Colonic mucosa (tissue), 4 donors: ENCODE data around the gene ORAI1. TPM values are rescaled to one million over a fixed set of nuclear protein-coding genes. Genes with fewer than 3 reads are reported as not detected.

Experiments used
- DNase-seq: peaks from one replicate; pipeline ENCODE4 v3.0.0-alpha.2; 2020
- H3K27ac ChIP-seq: fragments of 200-600 bp; one replicate; pipeline ENCODE4 v1.8.0; 2021
- H3K27me3 ChIP-seq: fragments of 200-600 bp; one replicate; pipeline ENCODE4 v1.8.0; 2021
- H3K36me3 ChIP-seq: fragments of 200-600 bp; one replicate; pipeline ENCODE4 v1.8.0; 2021
- H3K4me1 ChIP-seq: fragments of 200-600 bp; one replicate; pipeline ENCODE4 v1.8.0; 2021; ENCODE audit warnings: mild to moderate bottlenecking
- H3K4me3 ChIP-seq: fragments of 200-600 bp; one replicate; pipeline ENCODE4 v1.8.0; 2021
- H3K9ac ChIP-seq, 2 donors: one replicate each; pipeline ENCODE4 v1.7.0; 2013; ENCODE audit warnings: control low read depth in 2 of 2, low read depth in 2 of 2, low read length in 2 of 2
- H3K9me3 ChIP-seq: fragments of 200-600 bp; one replicate; pipeline ENCODE4 v1.8.0; 2021
- intact Hi-C: fragments of 100-400 bp; cut with DNase I; formaldehyde crosslinking; loops from one replicate; pipeline ENCODE4 v1.14.1; 2022
- total RNA-seq, 2 donors: library from RNA; stranded (reverse); fragmentation: NEBNext Ultra II Directional in 1 of 2; extraction: Animal tissue kit (Norgen Biotek cat#: 25700) in 1 of 2; gene quantifications; one replicate each; pipeline ENCODE4 v1.2.1, GENCODE V29; 2021
- TF ChIP-seq, protein P1 (sequence below): fragments of 200-600 bp; IDR thresholded peaks from one replicate; pipeline ENCODE4 v1.8.0; 2022; ENCODE audit warnings: antibody characterized with exemption, mild to moderate bottlenecking
- donor health status: healthy.
- donor health status: DM: no; HTN: no; CAD: no.
- donor health status: DM: no; HTN: no; CAD: no.

Gene ORAI1
- total RNA-seq: 10 to 100 TPM; 14.6 to 23.5 TPM

DNA sequence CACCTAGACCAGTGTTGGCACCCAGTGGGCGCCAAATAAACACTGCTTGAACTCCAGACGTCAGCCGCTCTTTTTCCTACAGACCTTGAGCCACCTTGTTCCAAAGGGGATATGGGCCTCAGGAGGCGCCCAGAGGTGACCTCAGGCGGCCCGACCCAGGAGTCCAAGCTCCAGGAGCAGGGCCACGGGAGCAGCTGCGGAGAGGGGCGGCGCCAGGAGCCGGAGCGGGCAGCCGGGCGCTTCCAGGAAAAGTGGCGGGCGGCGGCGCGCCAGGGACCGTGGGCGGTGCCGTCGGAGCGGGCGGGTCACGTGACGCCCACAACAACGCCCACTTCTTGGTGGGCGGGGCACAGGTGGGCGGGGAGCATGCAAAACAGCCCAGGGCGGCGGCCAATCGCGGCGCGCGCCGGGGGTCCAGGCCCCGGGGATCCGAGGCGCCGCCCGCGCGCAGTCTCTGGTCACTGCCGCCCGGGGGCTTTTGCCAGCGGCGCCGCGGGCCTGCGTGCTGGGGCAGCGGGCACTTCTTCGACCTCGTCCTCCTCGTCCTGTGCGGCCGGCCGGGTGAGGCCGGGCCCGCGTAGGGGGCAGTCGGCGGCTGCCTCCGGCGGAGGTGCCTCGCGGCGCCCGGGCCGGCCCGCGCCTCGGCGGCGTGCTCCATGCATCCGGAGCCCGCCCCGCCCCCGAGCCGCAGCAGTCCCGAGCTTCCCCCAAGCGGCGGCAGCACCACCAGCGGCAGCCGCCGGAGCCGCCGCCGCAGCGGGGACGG is at the start of gene ORAI1:
Gene ORAI1 (plus strand): TSS at position 444 of the 766 bp plus-strand sequence.
- Histone ChIP-seq H3K27me3 (no peaks in the 10 kb centered on the region), H3K9ac (peak within 1 kb of the TSS; percentile 74 to 93), H3K4me1 (peaks cover 17% of the 10 kb centered on the region), H3K36me3 (no peaks in the 10 kb centered on the region), H3K27ac (peak within 1 kb of the TSS; percentile 99), H3K9me3 (no peaks in the 10 kb centered on the region), H3K4me3 (peak within 1 kb of the TSS; percentile 77)
- intact Hi-C loops: loop anchor here (5.0 kb wide), 1 partner anchor 41 kb away; the partner anchor contains the start of gene MORN3
- TF ChIP-seq, protein P1, sequence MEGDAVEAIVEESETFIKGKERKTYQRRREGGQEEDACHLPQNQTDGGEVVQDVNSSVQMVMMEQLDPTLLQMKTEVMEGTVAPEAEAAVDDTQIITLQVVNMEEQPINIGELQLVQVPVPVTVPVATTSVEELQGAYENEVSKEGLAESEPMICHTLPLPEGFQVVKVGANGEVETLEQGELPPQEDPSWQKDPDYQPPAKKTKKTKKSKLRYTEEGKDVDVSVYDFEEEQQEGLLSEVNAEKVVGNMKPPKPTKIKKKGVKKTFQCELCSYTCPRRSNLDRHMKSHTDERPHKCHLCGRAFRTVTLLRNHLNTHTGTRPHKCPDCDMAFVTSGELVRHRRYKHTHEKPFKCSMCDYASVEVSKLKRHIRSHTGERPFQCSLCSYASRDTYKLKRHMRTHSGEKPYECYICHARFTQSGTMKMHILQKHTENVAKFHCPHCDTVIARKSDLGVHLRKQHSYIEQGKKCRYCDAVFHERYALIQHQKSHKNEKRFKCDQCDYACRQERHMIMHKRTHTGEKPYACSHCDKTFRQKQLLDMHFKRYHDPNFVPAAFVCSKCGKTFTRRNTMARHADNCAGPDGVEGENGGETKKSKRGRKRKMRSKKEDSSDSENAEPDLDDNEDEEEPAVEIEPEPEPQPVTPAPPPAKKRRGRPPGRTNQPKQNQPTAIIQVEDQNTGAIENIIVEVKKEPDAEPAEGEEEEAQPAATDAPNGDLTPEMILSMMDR: no peak
- peak; percentile 98 for DNase-seq

DNA sequence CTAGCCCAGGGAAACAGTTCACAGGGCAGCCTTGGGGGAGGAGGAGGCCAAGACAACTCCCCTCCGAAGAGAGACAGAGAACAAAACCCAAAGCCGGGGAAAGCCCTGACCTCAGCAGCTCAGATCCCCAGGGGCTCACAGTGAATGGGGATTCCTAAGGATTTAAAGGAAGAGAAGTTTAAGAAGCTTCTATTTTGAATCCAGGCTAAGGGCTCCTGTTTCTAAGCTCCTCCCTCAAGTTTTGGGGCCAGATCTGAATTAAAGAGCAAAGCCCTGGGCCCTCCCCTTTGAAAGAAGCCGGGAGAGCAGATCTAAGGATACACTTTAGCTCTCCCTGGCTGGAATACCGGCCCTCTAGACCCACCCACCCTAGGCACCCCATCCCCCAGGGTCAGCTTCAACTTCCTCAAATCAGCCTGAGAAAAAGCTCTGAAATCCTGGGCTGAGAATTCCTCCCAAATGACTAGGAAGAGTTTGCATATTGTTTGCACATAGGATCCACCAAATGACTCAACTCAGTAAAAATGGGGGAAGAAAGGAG is 49.4 kb upstream of the ORAI1 start:
- TF ChIP-seq, protein P1: no peak
- no peaks in the 10 kb centered on the region for H3K36me3 ChIP-seq
- intact Hi-C loops: no loop called here
- DNase-seq: peak; percentile 40
- H3K9ac ChIP-seq: peak overlapping the region in 1 of 2 donors; percentile 3
- H3K27ac ChIP-seq: peak overlapping the region; percentile 18
- no peaks in the 10 kb centered on the region for H3K9me3 ChIP-seq
- H3K27me3 ChIP-seq: no peaks in the 10 kb centered on the region
- H3K4me3 ChIP-seq: no peak overlapping the region
- peaks cover 5% of the 10 kb centered on the region for H3K4me1 ChIP-seq

DNA sequence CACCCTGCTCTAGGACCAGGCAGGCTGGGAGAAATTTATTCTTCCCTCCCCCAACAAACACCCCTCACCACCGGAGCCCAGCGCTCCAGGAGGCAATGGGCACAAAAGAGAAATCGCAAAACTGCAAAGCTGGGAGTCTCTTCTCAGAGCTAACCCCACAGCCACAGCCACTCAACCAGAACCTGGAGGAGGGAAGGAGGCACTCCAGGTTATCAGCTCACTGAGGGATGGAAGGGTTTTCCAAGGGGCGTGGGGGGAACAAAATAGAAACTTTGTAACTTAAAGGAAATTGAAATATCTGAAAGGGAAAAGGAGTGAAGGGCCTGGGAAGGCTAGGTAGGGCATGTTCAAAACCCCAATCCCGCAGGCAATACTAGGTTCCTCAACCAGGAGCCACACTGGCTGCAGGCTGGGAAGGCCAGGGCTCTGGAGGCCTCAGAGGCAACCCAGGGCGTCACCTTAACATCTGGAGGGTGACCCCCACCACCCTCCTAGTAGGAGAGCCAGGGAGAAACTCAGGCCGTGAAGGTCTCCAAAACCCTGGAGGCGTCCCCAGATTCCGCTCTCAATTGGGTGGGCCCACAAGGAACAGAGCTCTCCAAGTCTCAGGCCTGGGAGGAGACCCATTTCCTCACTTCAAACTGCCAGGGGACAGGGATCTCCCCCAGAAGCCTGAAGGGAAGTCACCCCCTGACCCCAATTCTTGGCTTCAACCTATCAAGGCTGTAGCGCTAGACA is 48.7 kb upstream of the ORAI1 start:
- H3K9ac ChIP-seq: peak overlapping the region in 1 of 2 donors; percentile 45
- TF ChIP-seq, protein P1: no peak
- H3K36me3 ChIP-seq: no peaks in the 10 kb centered on the region
- H3K27ac ChIP-seq: peak overlapping the region; percentile 18
- H3K9me3 ChIP-seq: no peaks in the 10 kb centered on the region
- DNase-seq: peak; percentile 25
- H3K4me1 ChIP-seq: peaks cover 5% of the 10 kb centered on the region
- H3K4me3 ChIP-seq: no peak overlapping the region
- H3K27me3 ChIP-seq: no peaks in the 10 kb centered on the region
- intact Hi-C loops: no loop called here

DNA sequence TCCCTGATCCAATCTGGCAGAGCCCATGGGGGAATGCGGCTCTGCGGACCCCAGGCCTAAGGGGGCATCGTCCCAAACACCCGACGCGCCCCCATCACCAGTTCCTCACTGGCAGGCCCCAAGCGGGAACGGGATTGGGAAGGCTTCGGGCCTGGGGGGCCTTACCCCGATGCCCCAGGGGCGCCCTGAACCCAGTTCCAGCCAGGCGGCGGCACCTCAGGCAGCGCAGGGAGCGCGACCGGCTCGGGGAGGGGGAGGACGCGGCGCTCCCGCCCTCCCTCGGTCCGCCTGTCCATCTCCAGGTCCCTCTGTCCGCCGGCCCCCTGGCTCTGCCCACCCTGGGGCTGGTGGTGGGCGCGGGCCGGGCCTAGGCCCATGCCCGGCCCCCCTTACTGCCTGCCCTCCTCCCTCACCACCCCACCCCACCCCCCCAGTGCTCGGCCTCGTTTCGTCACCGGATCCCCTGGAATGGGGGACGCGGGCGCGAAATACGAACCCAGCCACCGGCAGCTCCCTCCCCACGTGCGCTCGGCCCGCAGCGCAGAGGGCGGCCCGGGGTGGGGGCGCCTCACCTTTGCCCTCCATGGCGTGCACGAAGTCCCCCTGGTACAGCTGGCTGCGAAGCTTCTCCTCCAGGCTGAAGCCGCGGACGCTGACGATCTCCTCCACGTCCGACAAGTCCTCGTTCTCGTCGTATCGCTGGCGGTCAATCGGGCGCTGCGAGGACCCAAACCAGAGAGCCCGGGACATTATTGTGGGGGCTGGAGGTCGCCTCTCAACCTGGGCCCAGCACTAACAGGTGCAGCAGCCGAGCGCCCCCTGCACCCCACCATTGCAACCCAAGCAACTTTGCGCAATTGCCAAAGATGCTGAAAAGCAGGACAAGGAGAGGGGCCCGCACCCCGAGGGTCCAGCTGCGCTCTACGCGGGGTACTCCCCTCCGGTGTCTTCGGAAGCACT is 47.8 kb upstream of the ORAI1 start:
- Histone ChIP-seq H3K4me1 (peaks cover 5% of the 10 kb centered on the region), H3K9ac (peak overlapping the region; percentile 66 to 68)
- intact Hi-C loops: no loop called here

More for the DNA sequence above, 47.8 kb upstream of the ORAI1 start:
- DNase-seq: peak; percentile 40
- TF ChIP-seq, protein P1: no peak
- no peaks in the 10 kb centered on the region for H3K36me3 ChIP-seq
- H3K9me3 ChIP-seq: no peaks in the 10 kb centered on the region
- peak overlapping the region; percentile 55 for H3K4me3 ChIP-seq
- no peaks in the 10 kb centered on the region for H3K27me3 ChIP-seq
- peak overlapping the region; percentile 17 for H3K27ac ChIP-seq
